ENCODE measurements around the gene ATAT1.

Gene ATAT1

GRCh38 chr6:30635834-30636233, 9.2 kb downstream of the ATAT1 start:
- in situ Hi-C loops (cut with HindIII; ENCODE audit: low sequenced_read_pairs): no loop called here
- no peak overlapping the region for H3K4me3 ChIP-seq (ENCODE audit: low read depth, low read length)
- TF ChIP-seq, protein P1, sequence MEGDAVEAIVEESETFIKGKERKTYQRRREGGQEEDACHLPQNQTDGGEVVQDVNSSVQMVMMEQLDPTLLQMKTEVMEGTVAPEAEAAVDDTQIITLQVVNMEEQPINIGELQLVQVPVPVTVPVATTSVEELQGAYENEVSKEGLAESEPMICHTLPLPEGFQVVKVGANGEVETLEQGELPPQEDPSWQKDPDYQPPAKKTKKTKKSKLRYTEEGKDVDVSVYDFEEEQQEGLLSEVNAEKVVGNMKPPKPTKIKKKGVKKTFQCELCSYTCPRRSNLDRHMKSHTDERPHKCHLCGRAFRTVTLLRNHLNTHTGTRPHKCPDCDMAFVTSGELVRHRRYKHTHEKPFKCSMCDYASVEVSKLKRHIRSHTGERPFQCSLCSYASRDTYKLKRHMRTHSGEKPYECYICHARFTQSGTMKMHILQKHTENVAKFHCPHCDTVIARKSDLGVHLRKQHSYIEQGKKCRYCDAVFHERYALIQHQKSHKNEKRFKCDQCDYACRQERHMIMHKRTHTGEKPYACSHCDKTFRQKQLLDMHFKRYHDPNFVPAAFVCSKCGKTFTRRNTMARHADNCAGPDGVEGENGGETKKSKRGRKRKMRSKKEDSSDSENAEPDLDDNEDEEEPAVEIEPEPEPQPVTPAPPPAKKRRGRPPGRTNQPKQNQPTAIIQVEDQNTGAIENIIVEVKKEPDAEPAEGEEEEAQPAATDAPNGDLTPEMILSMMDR (IDR thresholded peaks at IDR 0.05; ENCODE audit: low read depth, low read length): no peak

DNA sequence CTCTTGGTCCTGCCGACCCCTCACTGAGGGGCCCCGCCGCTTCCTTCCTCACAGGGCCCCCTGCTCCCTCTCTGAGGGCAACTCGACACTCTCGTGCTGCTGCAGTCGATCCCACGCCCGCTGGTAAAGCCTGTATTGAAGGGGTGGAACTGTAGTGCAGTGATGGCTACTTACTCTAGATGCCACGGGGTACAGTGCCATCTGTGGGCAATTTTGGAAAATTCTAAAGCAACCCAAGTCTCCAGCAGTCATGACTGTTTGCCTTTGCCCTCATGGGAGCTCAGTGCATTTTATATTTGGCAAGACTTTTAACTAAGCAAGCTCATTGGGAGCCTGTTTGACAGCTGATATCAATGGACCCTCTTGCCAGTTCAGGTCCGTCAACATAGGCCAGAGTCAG, 13.8 kb downstream of the ATAT1 start:
- TF ChIP-seq, protein P1 (IDR thresholded peaks at IDR 0.05; ENCODE audit: low read depth, low read length): no peak
- H3K4me3 ChIP-seq (ENCODE audit: low read depth, low read length): no peak overlapping the region
- no peak for DNase-seq (ENCODE audit: low read depth, low spot score)
- in situ Hi-C loops (cut with HindIII; ENCODE audit: low sequenced_read_pairs): no loop called here

More at GRCh38 chr6:30635834-30636233, 9.2 kb downstream of the ATAT1 start:
- DNase-seq (ENCODE audit: low read depth, low spot score): no peak

DNA sequence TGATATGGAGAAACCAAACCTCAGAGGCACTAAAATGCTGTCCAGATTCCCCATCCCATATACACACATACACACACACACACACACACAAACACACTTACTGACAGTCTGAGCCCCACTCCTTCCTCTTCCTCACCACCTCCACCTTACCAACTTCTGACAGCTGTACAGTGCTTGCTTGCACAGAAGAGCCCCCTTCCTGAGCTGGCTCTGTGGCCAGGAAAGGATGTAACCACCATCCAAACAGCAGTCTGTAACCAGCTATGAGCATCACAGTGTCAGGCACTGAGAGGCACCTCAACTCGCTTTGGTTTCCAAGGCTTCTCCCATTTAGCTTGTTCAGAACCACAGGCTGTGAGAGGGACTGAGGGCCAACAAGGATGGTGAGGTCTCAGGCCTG, 14.4 kb downstream of the ATAT1 start:
- TF ChIP-seq, protein P1 (IDR thresholded peaks at IDR 0.05; ENCODE audit: low read depth, low read length): no peak
- DNase-seq (ENCODE audit: low read depth, low spot score): no peak
- H3K4me3 ChIP-seq (ENCODE audit: low read depth, low read length): no peak overlapping the region
- in situ Hi-C loops (cut with HindIII; ENCODE audit: low sequenced_read_pairs): no loop called here

DNA sequence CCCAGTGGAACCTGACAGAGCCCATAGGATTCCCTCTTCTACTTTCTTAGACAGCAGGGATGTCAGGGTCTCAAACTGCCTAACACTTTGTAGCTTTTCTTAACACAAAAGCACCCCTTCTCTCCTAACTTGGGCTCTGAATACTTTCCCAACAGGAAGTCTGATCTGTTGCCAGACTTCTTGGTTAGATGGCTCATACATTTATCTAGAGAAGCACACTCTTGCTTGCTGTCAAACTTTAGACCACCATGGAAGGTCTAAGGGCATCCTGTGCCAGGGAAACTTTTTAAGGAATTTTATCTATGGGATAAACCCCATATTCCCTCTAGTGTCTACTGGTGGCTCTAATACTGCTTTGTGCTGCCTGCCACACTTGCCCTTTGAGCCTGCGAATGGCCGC, 17.0 kb downstream of the ATAT1 start:
- DNase-seq (ENCODE audit: low read depth, low spot score): no peak
- H3K4me3 ChIP-seq (ENCODE audit: low read depth, low read length): no peak overlapping the region
- in situ Hi-C loops (cut with HindIII; ENCODE audit: low sequenced_read_pairs): no loop called here
- TF ChIP-seq, protein P1 (IDR thresholded peaks at IDR 0.05; ENCODE audit: low read depth, low read length): no peak

DNA sequence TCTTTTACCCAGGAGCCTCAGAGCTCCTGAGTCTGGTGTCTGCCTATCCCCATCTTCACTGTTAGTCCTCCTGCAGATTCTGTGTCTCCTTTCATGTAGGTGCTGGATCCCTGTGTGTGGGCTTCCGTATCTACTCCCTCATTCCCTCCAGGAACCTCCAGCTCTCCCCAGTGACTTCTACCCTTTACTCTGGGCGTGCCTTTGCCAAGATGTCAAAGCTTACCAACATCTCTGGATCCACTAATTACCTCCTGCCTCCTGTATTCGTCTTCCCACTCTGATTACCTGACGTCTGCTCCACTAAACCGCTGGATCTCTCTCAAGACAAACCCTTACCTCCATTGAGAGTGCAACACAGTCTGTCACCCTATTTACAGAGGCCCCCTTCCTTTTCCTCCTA, 18.1 kb downstream of the ATAT1 start:
- TF ChIP-seq, protein P1 (IDR thresholded peaks at IDR 0.05; ENCODE audit: low read depth, low read length): no peak
- in situ Hi-C loops (cut with HindIII; ENCODE audit: low sequenced_read_pairs): no loop called here
- DNase-seq (ENCODE audit: low read depth, low spot score): no peak
- H3K4me3 ChIP-seq (ENCODE audit: low read depth, low read length): no peak overlapping the region

DNA sequence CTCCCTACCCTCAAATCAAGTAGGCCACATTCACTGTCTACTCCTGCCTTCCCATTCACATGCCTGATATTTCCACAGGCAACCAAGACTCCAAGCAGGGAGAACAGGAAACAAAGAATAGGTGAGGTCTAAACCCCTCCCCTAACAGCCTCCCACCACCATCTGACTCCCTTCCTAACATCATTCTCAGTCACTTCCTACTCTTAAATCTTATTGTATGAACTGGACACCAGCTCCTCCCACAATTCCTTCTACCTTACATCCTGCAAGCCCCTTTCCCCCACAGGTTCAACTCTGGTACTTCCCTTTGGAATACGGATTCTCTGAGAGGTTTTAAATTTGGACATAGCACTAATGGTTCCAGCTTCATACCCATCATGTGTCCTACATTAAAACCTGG, 19.3 kb downstream of the ATAT1 start:
- no peak for DNase-seq (ENCODE audit: low read depth, low spot score)
- no peak overlapping the region for H3K4me3 ChIP-seq (ENCODE audit: low read depth, low read length)
- TF ChIP-seq, protein P1 (IDR thresholded peaks at IDR 0.05; ENCODE audit: low read depth, low read length): no peak
- in situ Hi-C loops (cut with HindIII; ENCODE audit: low sequenced_read_pairs): no loop called here
